SU-DHL-6 (cell line): Measurements from ENCODE around the gene ARID5B.

Experiments
- H2AFZ ChIP-seq: fragments of 200-600 bp; sonication (generic); 2 replicates; pipeline ENCODE4 v1.6.1; 2014; ENCODE audit warnings: low read depth, mild to moderate bottlenecking, moderate library complexity, mixed read lengths, antibody characterized with exemption, low read length; ENCODE audit not compliant: severe bottlenecking
- H3F3A ChIP-seq: fragments of 200-600 bp; shearing (Covaris generic); 2 replicates; pipeline ENCODE4 v1.6.0; 2016; ENCODE audit warnings: antibody characterized with exemption, mild to moderate bottlenecking; ENCODE audit not compliant: insufficient read depth
- H3K27ac ChIP-seq: fragments of 200-600 bp; sonication (generic); 2 replicates; pipeline ENCODE4 v1.5.1; 2016; ENCODE audit warnings: low read depth, mild to moderate bottlenecking, low read length, moderate library complexity, mixed read lengths
- H3K27me3 ChIP-seq: fragments of 200-600 bp; sonication (generic), shearing (Covaris generic); 2 replicates; pipeline ENCODE4 v1.6.0; 2014; ENCODE audit warnings: mild to moderate bottlenecking, low read length
- H3K36me3 ChIP-seq: fragments of 200-600 bp; sonication (generic); 2 replicates; pipeline ENCODE4 v1.6.1; 2014; ENCODE audit warnings: mild to moderate bottlenecking, low read length, mixed read lengths
- H3K4me2 ChIP-seq: fragments of 300-600, 200-600 bp; shearing (Covaris generic), sonication (generic); 2 replicates; pipeline ENCODE4 v1.6.0; 2014; ENCODE audit warnings: low read length, low read depth, mild to moderate bottlenecking; ENCODE audit not compliant: poor library complexity, severe bottlenecking
- H3K4me3 ChIP-seq: fragments of 200-600 bp; sonication (generic); 2 replicates; pipeline ENCODE4 v1.5.1; 2014; ENCODE audit warnings: antibody characterized with exemption, low read length, mild to moderate bottlenecking, mixed read lengths; ENCODE audit not compliant: insufficient read depth, poor library complexity, severe bottlenecking
- H3K79me2 ChIP-seq: fragments of 200-600 bp; sonication (generic); 2 replicates; pipeline ENCODE4 v1.6.1; 2014; ENCODE audit warnings: mild to moderate bottlenecking, low read length, moderate library complexity; ENCODE audit not compliant: insufficient read depth
- H3K9ac ChIP-seq: fragments of 200-600 bp; sonication (generic); 2 replicates; pipeline ENCODE4 v1.7.0; 2014; ENCODE audit warnings: mild to moderate bottlenecking, low read length
- H3K9me2 ChIP-seq: fragments of 200-600 bp; sonication (generic); replicated peaks from 2 replicates; pipeline ENCODE4 v1.6.1; 2014; ENCODE audit warnings: low read length; ENCODE audit not compliant: insufficient read depth
- H3K9me3 ChIP-seq: fragments of 200-600 bp; sonication (generic); 2 replicates; pipeline ENCODE4 v1.6.1; 2014; ENCODE audit warnings: low read length, mixed read lengths; ENCODE audit not compliant: insufficient read depth
- H4K20me1 ChIP-seq: fragments of 200-600 bp; sonication (generic); 2 replicates; pipeline ENCODE4 v1.6.1; 2014; ENCODE audit warnings: low read depth, mild to moderate bottlenecking, antibody characterized with exemption, low read length, moderate library complexity, mixed read lengths
- EZH2phosphoT487 ChIP-seq: fragments of 200-600 bp; sonication (generic), shearing (Covaris generic); conservative IDR thresholded peaks from 2 replicates; pipeline ENCODE4 v1.6.1; 2018; ENCODE audit warnings: mild to moderate bottlenecking, antibody characterized with exemption, low read length, moderate library complexity, mixed read lengths
- TF ChIP-seq, protein P1 (sequence below): fragments of 200-600 bp; sonication (generic); IDR thresholded peaks from one replicate; pipeline ENCODE4 v1.5.1; 2017; ENCODE audit warnings: antibody characterized with exemption, mild to moderate bottlenecking, low read length, moderate library complexity; ENCODE audit not compliant: insufficient read depth, poor library complexity, severe bottlenecking

The ARID5B gene

DNA sequence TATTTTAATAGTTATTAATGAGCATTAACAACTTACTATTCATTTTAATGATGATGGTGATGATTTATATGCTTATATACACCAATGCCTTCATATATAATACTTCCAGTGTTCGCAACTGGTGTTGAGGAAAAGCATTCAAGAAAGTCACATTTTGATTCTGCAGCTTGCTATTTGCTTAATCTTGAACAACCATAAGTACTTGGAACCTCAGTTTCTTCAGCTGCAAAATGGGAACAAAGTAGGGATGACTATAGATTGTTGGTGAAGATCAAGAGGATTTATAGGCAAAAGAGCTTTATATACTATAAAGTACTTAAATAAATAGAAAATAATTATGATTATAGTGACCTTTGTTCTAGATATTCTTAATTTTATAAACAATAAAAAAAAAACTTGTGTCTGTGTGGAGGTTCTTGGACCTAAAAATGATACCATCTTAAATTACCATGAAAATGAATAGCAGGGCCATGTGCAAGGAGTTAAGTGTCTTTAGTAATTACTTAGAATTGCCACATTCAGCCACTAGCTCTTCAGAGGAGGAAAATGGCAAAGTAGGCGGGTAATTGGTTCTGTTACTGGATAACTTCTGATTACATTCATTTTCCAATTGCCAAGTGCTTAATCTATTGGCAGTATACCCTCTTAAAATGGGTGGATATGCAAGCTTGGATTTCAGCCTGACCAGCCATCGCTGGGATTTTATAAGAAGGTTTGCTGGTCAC lies 4.5 kb downstream of the ARID5B start:
- Histone ChIP-seq H3K4me3 (no peak overlapping the region), H3K9me3 (no peaks in the 10 kb centered on the region), H4K20me1 (no peaks in the 10 kb centered on the region), H3K27ac (peak overlapping the region; percentile 99), H3K27me3 (no peaks in the 10 kb centered on the region), H3K9ac (peak overlapping the region; percentile 31; the same call in 1 of the 2 replicates), H3K4me2 (peak overlapping the region; percentile 99), H3K9me2 (no peaks in the 10 kb centered on the region), H3F3A (peaks cover 59% of the 10 kb centered on the region), H3K36me3 (peaks cover 8% of the 10 kb centered on the region; the same call in 1 of the 2 replicates), H2AFZ (no peak overlapping the region), H3K79me2 (peaks cover 94% of the 10 kb centered on the region)
- TF ChIP-seq EZH2phosphoT487 = no peak
- TF ChIP-seq, protein P1, sequence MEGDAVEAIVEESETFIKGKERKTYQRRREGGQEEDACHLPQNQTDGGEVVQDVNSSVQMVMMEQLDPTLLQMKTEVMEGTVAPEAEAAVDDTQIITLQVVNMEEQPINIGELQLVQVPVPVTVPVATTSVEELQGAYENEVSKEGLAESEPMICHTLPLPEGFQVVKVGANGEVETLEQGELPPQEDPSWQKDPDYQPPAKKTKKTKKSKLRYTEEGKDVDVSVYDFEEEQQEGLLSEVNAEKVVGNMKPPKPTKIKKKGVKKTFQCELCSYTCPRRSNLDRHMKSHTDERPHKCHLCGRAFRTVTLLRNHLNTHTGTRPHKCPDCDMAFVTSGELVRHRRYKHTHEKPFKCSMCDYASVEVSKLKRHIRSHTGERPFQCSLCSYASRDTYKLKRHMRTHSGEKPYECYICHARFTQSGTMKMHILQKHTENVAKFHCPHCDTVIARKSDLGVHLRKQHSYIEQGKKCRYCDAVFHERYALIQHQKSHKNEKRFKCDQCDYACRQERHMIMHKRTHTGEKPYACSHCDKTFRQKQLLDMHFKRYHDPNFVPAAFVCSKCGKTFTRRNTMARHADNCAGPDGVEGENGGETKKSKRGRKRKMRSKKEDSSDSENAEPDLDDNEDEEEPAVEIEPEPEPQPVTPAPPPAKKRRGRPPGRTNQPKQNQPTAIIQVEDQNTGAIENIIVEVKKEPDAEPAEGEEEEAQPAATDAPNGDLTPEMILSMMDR = no peak

DNA sequence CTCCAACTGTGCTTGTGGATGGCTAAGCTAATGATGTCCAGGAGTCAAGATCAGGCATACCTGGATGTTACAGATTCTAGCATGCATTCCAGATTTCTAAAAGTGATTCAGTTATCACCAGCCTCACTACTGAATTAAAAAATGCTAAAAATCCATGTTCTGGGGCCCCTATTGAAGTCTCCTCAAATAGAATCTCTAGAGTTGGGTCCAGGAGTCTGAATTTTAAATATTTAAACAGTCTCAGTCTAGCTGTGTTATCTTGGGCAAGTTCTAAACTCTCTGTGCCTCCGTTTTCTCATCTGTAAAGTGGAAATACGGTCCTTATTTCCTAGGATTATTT lies 5.0 kb downstream of the ARID5B start:
- Histone ChIP-seq H3K27ac (peak overlapping the region; percentile 99; the same call in 1 of the 2 replicates), H3K4me3 (no peak overlapping the region), H2AFZ (no peak overlapping the region), H3K27me3 (no peaks in the 10 kb centered on the region), H3F3A (peaks cover 57% of the 10 kb centered on the region), H3K79me2 (peaks cover 94% of the 10 kb centered on the region), H3K9ac (0 out of 2 replicates have a peak overlapping the region, but pooled peaks have one; percentile 1), H3K9me2 (no peaks in the 10 kb centered on the region), H3K9me3 (no peaks in the 10 kb centered on the region), H3K4me2 (peak overlapping the region; percentile 99), H3K36me3 (peaks cover 11% of the 10 kb centered on the region; the same call in 1 of the 2 replicates), H4K20me1 (no peaks in the 10 kb centered on the region; the same call in 1 of the 2 replicates)
- no peak for TF ChIP-seq EZH2phosphoT487
- TF ChIP-seq, protein P1 = no peak

DNA sequence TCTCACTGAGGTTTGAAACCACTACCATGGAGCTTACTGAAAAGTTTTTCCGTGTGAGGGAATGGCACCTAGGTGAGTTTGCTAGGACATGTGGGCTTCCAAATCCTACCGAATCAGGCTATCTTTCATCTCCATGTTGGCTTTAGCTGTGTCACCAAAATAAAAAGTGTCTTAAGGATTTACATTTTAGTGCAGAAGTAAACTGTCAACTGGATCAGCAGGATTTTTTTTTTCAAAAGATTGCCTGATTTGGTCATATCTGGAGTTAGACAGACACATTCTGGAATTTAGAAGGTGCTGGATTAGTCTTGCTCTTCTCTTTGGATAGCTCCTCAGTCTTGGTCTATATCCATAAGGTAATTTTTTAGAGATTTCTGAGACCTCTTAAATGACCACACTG lies 5.5 kb downstream of the ARID5B start:
- H3K4me2 ChIP-seq = peak overlapping the region; percentile 99
- H3K27me3 ChIP-seq = no peaks in the 10 kb centered on the region
- peak overlapping the region; percentile 99; the same call in 1 of the 2 replicates for H3K27ac ChIP-seq
- H3K9me3 ChIP-seq = no peaks in the 10 kb centered on the region
- H3K9me2 ChIP-seq = no peaks in the 10 kb centered on the region
- TF ChIP-seq, protein P1 = no peak
- TF ChIP-seq EZH2phosphoT487 = no peak
- no peak overlapping the region for H2AFZ ChIP-seq
- peaks cover 11% of the 10 kb centered on the region; the same call in 1 of the 2 replicates for H3K36me3 ChIP-seq
- H3K4me3 ChIP-seq = no peak overlapping the region
- H3K9ac ChIP-seq = 0 out of 2 replicates have a peak overlapping the region, but pooled peaks have one; percentile 1
- H4K20me1 ChIP-seq = peaks cover 2% of the 10 kb centered on the region
- peaks cover 54% of the 10 kb centered on the region for H3F3A ChIP-seq
- H3K79me2 ChIP-seq = peaks cover 94% of the 10 kb centered on the region
